ENCODE data around the gene TWF2. TPM values are rescaled to one million over a fixed set of nuclear protein-coding genes. Genes with fewer than 3 reads are reported as not detected.

Gene TWF2
- total RNA-seq, 1 experiment from 2014 or later, result 59.7 TPM

DNA sequence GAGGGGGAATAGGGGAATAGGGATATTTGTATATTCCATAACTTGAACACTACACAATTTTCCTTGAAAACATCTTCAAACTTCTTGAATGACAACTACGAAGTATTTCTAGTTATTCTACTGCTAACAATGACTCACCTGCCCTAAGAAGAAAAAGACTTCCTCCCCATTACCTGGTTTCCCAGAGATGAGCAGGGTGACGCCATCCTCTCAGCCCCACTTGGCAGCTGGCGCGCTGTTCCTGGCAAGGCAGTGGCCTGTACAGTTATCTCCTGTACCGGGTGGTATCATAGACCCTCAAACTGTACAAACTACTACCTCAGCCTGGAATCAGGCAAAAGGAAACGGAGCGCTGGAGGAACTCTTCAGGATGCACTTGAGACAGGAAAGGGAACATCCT lies 29.1 kb upstream of the TWF2 start:
- in situ Hi-C loops (cut with HindIII; ENCODE audit: low pct_unique_long_range_greater_than_20kb, low sequenced_read_pairs), result no loop called here
- DNase-seq (ENCODE audit: low read depth, low spot score), result no peak

DNA sequence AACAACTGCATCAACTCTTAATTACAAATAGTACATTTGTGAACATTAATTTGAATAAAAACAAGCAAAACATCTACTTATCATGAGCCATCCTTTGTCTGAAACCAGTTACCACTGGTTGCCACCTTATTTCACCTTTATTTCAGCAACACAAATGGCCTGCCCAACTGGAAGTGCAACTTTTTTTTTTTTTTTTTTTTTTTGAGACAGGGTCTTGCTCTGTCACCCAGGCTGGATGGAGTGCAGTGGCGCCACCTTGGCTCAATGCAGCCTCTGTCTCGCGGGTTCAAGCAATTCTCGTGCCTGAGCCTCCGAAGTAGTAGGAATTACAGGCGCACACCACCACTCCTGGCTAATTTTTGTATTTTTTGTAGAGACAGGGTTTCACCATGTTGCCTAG lies 26.4 kb upstream of the TWF2 start:
- in situ Hi-C loops (cut with HindIII; ENCODE audit: low pct_unique_long_range_greater_than_20kb, low sequenced_read_pairs), result no loop called here

DNA sequence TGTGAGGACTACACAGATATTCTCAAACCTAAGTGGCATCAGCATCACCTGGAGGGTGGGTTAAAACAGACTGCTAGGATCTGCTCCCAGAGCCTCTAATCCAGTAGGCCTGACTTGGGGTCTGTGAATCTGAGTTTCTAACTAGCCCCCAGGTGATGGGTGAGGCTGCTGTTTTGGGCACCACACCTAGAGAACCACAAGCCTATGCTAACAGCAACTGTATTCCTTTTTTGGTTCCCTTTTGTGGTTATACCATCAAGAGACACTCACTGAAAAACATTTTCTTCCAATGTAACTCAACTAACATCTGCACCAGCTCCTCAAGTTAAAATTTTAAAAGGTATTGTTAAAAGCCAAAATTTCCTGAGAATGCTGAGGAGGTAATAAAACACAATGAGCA lies 23.5 kb upstream of the TWF2 start:
- in situ Hi-C loops (cut with HindIII; ENCODE audit: low pct_unique_long_range_greater_than_20kb, low sequenced_read_pairs), result no loop called here
- no peak for DNase-seq (ENCODE audit: low read depth, low spot score)

More for the DNA sequence above, 26.4 kb upstream of the TWF2 start:
- no peak for DNase-seq (ENCODE audit: low read depth, low spot score)

DNA sequence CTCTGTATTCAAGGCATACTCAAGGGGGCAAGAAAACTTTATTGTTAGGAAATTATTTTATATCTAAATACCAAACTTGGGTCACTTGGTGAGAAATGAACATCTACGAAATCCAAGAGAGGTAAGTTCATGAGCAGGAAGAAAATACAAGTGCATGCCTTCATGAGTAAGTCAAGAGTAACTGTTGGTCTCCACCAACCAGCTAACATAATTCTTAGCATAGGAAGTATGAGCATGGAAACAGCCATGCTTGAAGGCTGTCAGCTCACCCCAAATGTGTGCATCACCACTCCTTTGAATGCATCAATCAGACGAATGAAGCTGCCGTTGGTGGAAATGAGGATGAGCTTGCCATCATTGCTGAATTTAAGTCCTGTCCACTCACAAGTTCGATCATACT lies 20.5 kb upstream of the TWF2 start:
- in situ Hi-C loops (cut with HindIII; ENCODE audit: low pct_unique_long_range_greater_than_20kb, low sequenced_read_pairs), result no loop called here
- DNase-seq (ENCODE audit: low read depth, low spot score), result no peak

DNA sequence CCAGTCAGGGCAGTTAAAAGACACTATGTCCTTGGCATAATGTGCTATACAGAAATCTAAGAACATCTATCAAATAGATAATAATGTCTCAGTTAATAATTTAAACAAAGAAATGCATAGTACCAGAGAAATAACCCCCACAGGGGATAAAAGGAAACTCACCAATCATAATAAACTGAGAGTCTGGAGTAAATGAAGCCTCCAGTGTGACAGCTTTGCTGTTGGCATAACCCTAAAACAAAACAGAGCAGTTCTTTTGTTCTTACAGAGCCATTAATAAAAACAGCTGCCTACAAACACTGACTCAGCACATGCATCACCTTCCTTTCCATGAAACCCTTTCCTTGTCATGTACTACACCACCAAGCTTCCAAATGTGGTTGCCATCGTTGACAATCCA lies 20.1 kb upstream of the TWF2 start:
- in situ Hi-C loops (cut with HindIII; ENCODE audit: low pct_unique_long_range_greater_than_20kb, low sequenced_read_pairs), result no loop called here
- DNase-seq (ENCODE audit: low read depth, low spot score), result no peak

DNA sequence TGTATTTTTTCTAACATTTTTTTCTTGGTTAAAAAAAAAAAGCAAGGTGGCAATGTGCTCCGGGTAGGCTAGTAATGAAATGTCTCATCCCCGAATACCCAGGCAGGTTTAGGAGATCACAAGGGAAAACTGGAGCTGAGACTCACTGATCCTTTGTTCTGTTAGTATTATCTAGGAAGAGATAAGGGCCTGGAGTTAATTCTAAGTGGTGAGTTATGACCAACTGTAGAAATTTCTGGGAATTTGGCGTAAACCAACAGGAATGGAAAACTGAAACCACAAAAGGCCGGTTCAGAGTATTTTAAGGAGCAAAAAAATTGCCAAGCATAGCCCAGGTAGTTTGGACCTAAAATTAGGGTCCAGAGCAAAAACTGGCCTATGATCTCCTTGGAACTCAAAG lies 19.0 kb upstream of the TWF2 start:
- no peak for DNase-seq (ENCODE audit: low read depth, low spot score)
- in situ Hi-C loops (cut with HindIII; ENCODE audit: low pct_unique_long_range_greater_than_20kb, low sequenced_read_pairs), result no loop called here

DNA sequence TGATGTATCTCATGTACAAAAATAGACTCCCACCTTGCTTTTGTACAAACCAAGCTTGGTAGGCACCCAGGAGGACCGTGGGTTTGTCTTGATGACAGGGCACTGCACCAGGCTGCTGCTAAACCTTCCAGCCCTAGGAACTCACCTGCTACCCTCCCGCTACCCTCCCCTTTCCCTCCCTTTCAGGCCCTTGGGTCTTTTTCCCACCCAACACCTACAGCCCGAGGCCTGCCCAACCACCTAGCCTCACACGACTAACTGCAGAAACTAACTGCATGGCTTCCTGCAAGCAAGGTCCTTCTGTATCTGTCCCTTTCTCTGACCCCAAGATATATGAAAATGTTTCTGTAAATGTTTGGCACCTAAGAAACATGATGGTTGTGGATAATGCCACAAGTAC lies 17.7 kb upstream of the TWF2 start:
- DNase-seq (ENCODE audit: low read depth, low spot score), result no peak
- in situ Hi-C loops (cut with HindIII; ENCODE audit: low pct_unique_long_range_greater_than_20kb, low sequenced_read_pairs), result no loop called here

DNA sequence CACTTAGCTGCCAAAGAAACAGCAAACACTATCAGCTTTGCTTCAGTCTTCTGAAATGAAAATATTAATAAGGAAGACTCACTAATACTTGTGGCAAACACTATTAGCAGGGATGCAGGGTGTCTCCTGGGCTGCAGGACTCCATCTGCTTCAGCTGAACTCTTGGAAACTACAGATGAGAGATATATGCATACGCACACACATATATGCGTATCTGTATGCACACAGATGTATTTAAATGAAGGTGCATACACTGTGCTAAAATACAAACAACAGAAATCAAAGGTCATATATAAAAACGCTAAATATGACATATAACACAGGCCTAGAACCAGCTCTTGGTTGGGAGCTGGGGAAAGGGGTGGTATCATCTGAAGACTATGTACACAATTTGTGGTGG lies 17.2 kb upstream of the TWF2 start:
- DNase-seq (ENCODE audit: low read depth, low spot score), result no peak
- in situ Hi-C loops (cut with HindIII; ENCODE audit: low pct_unique_long_range_greater_than_20kb, low sequenced_read_pairs), result no loop called here

DNA sequence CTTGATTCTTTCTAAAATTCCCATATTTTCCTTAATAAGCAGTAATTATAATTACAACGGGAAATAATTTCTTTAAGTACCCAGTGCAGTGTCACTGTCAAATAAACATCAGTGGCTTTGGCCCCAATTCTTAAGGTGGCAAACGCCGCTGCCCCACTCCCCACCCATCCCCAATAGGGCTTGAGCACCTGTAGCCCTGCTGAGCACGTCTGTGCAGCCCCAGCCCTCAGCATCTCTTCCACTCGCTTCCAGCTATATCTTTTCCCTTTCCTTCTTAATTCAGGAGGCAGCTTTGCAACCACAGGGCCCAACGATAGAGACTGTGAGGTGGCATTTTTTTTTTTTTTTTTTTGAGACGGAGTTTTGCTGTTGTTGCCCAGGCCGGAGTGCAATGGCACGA lies 15.7 kb upstream of the TWF2 start:
- no peak for DNase-seq (ENCODE audit: low read depth, low spot score)
- in situ Hi-C loops (cut with HindIII; ENCODE audit: low pct_unique_long_range_greater_than_20kb, low sequenced_read_pairs), result no loop called here

DNA sequence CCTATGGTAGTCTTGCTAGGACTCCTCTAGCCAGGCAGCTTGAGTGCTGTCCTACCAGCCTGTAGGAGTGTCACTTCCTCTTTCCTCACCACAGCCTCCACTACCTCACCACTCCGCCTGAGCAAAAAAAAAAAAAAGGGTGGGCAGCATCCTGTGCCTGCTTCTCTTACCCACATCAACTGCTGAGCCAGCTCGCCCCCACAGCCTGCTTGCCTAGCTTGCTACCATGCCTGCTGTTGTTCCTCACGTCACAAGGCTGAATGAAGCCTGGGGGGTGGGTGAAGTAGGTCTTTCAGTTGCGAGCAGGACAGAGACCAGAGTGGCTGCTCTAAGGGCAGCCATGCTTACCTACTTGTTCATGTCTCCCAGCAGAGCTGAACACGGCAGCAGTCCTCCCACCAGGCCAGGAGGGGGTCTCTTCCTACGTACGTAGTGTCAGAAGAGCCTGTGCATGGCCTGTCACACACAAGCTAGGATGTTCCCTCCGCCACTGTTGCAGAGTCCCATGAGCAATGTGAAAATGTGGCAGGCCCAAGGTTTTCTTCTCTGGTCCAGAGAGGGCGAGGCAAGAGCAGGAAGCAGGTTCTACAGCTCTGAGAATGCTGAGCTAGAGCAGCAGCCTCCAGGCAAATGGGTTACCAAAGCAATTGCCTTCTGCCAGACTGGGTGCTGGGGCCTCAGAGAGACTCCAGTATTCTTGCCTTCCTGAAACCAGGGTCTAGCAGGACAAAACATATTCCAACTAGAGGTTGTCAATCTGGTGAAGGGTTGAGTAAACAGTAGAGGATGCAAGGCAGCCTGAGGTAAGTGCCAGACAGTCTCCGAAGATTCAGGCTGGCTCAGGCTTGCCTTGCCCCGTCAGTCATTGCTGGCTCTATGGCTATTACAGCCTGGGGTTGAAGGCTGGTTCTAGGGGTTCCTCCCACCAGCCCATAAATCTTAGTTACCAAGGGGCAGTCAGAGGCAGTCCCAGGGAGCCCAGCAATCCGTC lies 14.7 kb upstream of the TWF2 start:
- in situ Hi-C loops (cut with HindIII; ENCODE audit: low pct_unique_long_range_greater_than_20kb, low sequenced_read_pairs), result no loop called here
- DNase-seq (ENCODE audit: low read depth, low spot score), result no peak

DNA sequence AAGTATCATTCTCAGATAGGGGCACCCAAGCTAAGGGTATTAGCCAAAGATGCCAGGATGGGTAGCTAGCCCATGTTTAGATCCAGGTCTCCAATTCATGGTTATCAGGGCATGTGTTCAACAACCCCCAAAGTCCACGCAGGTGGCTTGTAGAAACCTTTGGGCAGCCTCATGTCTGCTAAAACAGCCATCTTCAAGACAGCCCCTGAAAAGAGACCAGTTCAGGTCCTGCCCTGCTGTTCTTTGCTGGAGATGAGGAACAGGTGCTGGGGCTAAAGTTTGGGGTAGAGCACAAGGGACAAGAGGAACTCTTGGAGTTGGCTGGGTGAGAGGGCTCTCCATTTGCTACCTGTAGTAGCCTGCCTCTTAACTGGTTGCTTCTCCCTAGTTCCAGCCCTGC lies 11.2 kb upstream of the TWF2 start:
- in situ Hi-C loops (cut with HindIII; ENCODE audit: low pct_unique_long_range_greater_than_20kb, low sequenced_read_pairs), result no loop called here

DNA sequence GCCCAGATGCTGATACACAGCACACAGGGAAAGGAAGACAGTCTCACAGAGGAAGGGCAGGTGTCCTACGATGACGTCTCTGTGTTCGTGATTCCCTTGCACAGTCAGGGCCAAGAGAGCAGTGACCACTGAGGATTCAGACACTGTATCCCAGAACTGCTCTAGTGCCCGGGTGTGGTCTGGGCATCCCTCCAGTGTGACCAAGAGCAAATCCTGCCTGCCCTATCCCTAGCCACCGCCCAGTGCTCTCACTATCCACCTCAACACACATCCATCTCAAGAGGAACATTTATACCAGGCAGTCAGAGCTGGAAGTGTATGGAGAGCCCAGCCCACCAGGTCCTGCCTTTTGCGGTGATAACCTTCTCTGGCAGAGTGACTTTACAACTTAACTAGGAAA lies 10.7 kb upstream of the TWF2 start:
- in situ Hi-C loops (cut with HindIII; ENCODE audit: low pct_unique_long_range_greater_than_20kb, low sequenced_read_pairs), result no loop called here

More for the DNA sequence above, 11.2 kb upstream of the TWF2 start:
- DNase-seq (ENCODE audit: low read depth, low spot score), result no peak

DNA sequence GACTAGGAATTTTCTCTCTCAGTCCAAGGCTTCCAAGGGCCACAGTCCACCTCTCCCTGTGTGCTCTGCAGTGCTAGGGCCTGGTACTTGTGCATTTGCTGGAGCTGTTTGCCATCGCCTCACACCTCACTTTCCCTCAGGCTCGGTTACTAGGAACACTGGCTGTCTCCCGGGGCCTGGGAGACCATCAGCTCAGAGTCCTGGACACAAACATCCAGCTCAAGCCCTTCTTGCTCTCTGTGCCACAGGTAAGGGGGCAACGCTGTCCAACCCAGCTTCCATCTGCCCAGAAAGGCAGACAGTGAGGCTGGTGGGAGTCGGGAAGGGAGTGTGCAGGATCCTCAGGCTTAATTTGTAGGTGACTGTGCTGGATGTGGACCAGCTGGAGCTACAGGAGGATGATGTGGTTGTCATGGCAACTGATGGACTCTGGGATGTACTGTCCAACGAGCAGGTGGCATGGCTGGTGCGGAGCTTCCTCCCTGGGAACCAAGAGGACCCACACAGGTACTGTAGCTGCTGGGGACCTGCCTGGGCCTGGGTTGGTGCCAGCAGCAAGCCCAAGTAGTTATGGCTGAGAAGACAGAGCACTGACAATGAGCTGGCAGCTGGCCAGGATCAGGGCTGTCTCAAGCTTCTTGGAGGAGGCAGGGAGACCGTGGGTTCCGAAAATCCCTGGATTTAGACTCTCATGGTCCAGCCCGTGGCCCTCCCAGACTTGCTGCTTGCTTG lies 10.0 kb upstream of the TWF2 start:
- no peak for DNase-seq (ENCODE audit: low read depth, low spot score)
- in situ Hi-C loops (cut with HindIII; ENCODE audit: low pct_unique_long_range_greater_than_20kb, low sequenced_read_pairs), result no loop called here

More for the DNA sequence above, 10.7 kb upstream of the TWF2 start:
- no peak for DNase-seq (ENCODE audit: low read depth, low spot score)

DNA sequence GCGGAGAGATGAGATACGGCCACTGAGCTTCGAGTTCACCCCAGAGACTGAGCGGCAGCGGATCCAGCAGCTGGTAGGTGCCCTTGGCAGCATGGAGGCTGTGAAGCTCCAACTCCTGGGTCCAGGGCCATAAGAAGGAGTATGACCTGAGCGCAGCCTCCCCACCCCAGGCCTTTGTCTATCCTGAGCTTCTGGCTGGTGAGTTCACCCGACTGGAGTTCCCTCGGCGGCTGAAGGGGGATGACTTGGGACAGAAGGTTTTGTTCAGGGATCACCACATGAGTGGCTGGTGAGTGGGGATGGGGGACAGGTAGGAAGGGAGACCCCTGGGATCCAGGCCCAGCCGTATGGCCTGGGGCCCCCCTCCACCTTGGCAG lies 9.2 kb upstream of the TWF2 start:
- in situ Hi-C loops (cut with HindIII; ENCODE audit: low pct_unique_long_range_greater_than_20kb, low sequenced_read_pairs), result no loop called here
- DNase-seq (ENCODE audit: low read depth, low spot score), result no peak

DNA sequence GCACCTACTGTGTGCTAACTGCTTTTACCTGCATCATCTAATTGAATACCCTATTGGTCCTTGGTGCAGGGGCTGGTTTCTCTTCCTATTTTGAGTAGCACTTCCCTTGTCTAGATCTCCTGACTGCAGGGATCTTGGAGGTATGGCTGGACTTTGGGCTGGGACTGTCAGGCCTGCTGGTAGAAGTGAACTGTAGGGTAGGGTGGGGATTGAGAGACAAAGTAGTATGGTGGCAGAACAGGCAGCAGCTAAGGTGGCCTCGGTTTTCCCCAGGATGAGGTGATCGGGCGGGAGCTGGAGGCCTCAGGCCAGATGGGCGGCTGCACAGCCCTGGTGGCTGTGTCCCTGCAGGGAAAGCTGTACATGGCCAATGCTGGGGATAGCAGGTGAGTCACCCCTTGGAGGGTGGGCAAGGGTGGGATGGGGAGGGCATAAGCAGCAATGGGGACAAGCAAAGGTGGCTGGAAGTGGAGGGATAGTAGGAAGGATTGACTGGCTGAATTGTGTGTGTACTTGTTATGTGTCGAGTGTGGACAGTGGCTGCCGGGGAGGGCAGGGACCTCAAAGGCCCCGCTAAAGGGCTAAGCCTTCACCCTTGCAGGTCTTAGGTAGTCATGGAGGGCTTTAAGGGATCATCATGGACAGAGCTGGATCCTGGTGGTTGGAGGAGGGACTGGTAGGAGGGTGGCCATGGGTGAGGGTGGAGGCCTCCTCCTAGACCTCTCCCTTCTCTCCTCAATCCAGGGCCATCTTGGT lies 8.6 kb upstream of the TWF2 start:
- in situ Hi-C loops (cut with HindIII; ENCODE audit: low pct_unique_long_range_greater_than_20kb, low sequenced_read_pairs), result no loop called here
- DNase-seq (ENCODE audit: low read depth, low spot score), result no peak

DNA sequence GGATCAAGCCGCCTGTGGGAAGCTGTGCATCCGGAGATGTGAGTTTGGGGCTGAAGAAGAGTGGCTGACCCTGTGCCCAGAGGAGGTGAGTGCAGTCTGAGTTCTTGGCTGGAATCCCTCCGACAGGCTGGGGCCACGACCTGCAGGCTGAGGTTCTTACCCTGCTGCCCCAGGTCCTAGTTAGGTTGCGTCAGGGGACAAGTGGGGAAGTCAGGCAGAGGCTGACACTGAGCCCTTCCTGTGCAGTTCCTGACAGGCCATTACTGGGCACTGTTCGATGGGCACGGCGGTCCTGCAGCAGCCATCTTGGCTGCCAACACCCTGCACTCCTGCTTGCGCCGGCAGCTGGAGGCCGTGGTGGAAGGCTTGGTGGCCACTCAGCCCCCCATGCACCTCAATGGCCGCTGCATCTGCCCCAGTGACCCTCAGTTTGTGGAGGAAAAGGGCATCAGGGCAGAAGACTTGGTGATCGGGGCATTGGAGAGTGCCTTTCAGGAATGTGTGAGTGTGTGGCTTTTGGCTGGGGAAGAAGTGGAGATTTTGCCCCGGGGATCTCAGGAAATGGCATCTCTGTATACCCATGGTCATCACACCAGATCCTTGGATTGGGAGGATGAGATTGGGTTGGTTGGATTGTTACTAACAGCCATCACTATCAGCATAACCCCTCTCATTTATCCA lies 7.9 kb upstream of the TWF2 start:
- DNase-seq (ENCODE audit: low read depth, low spot score), result no peak
- in situ Hi-C loops (cut with HindIII; ENCODE audit: low pct_unique_long_range_greater_than_20kb, low sequenced_read_pairs), result no loop called here

DNA sequence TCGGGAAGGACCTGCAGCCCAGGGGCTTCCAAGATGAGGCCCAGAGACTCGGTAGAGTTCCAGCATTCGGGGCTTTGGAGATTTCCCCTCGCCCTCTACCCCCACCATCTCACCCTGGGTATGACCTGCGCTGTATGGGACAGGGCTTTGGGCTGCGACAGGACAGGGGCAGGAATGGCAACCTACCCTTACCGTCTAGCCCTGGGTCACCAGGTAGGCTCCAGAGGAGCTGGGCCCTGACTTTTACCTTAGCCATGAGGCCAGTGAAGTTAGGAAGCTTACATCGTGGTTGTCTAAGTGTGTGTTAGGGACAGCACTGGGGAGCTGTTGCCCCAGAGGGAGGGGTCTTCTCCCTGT lies 7.3 kb upstream of the TWF2 start:
- in situ Hi-C loops (cut with HindIII; ENCODE audit: low pct_unique_long_range_greater_than_20kb, low sequenced_read_pairs), result no loop called here
- DNase-seq (ENCODE audit: low read depth, low spot score), result no peak
